HEK293 (cell line): ENCODE measurements around the gene MMP14.

Experiments
- CTCF ChIA-PET: fragments of 350-600 bp; formaldehyde crosslinking; extraction: SDS; loops from one replicate; lab custom pipeline; 2021; ENCODE audit warnings: antibody characterized with exemption; lab: Yijun Ruan, JAX
- POLR2A ChIA-PET: fragments of 300-600 bp; formaldehyde crosslinking; extraction: SDS; loops from one replicate; lab custom pipeline; 2020; ENCODE audit warnings: antibody characterized with exemption, inconsistent platforms; lab: Yijun Ruan, JAX
- H3K27ac ChIP-seq: fragments of 200-500 bp; sonication (Bioruptor generic); 2 replicates; pipeline ENCODE4 v1.5.1; 2014; ENCODE audit warnings: low read depth, low read length, control low read depth, inconsistent platforms; ENCODE audit errors: extremely low read depth
- H3K36me3 ChIP-seq, 2 experiments: fragments of 200-500 bp in 1 of 2; sonication (Bioruptor generic) in 1 of 2; 1 replicate in 1 of 2; 2 replicates in 1 of 2; pipeline ENCODE4 v1.5.1; 2014 to 2017; ENCODE audit warnings: inconsistent platforms in 2 of 2, low read length in 2 of 2; ENCODE audit not compliant: control insufficient read depth in 2 of 2, insufficient read depth in 1 of 2
- H3K4me1 ChIP-seq: fragments of 200-500 bp; sonication (Bioruptor generic); 2 replicates; pipeline ENCODE4 v1.5.1; 2014; ENCODE audit warnings: mild to moderate bottlenecking, low read length, inconsistent platforms; ENCODE audit not compliant: control insufficient read depth, insufficient read depth
- H3K4me3 ChIP-seq: 2 replicates; pipeline ENCODE4 v1.5.1; 2011; ENCODE audit warnings: low read depth, mild to moderate bottlenecking, control low read depth, low read length, moderate library complexity
- H3K9me3 ChIP-seq: fragments of 200-500 bp; sonication (Bioruptor generic); 2 replicates; pipeline ENCODE4 v1.5.1; 2014; ENCODE audit warnings: low read depth, low read length, inconsistent platforms; ENCODE audit not compliant: control insufficient read depth, insufficient read depth
- FEZF1 ChIP-seq: fragments of 450-650 bp; formaldehyde crosslinking; IDR thresholded peaks from 2 replicates; pipeline ENCODE4 v1.5.1; 2016; ENCODE audit warnings: missing biosample characterization, missing genetic modification characterization
- GLIS1 ChIP-seq: fragments of 450-650 bp; formaldehyde crosslinking; IDR thresholded peaks from 2 replicates; pipeline ENCODE4 v1.5.1; 2016; ENCODE audit warnings: missing biosample characterization, missing genetic modification characterization
- IKZF3 ChIP-seq: fragments of 450-650 bp; IDR thresholded peaks from 2 replicates; pipeline ENCODE4 v1.5.0; 2018; ENCODE audit warnings: missing biosample characterization, mild to moderate bottlenecking, missing genetic modification characterization, moderate library complexity
- PRDM10 ChIP-seq: fragments of 450-650 bp; formaldehyde crosslinking; IDR thresholded peaks from 2 replicates; pipeline ENCODE4 v1.5.1; 2016; ENCODE audit warnings: missing biosample characterization, missing genetic modification characterization
- WT1 ChIP-seq: fragments of 450-650 bp; formaldehyde crosslinking; IDR thresholded peaks from 2 replicates; pipeline ENCODE4 v1.5.1; 2016; ENCODE audit warnings: missing biosample characterization, missing genetic modification characterization
- ZBTB44 ChIP-seq: fragments of 450-650 bp; IDR thresholded peaks from 2 replicates; pipeline ENCODE4 v1.5.1; 2018; ENCODE audit warnings: missing biosample characterization, mild to moderate bottlenecking, missing genetic modification characterization
- ZBTB7A ChIP-seq: fragments of 450-650 bp; formaldehyde crosslinking; IDR thresholded peaks from 2 replicates; pipeline ENCODE4 v1.5.1; 2016; ENCODE audit warnings: low read depth, missing biosample characterization, missing genetic modification characterization
- ZFHX2 ChIP-seq: fragments of 450-650 bp; formaldehyde crosslinking; conservative IDR thresholded peaks from 2 replicates; pipeline ENCODE4 v1.5.1; 2016; ENCODE audit warnings: missing biosample characterization, missing genetic modification characterization
- ZFP69B ChIP-seq: fragments of 450-650 bp; formaldehyde crosslinking; IDR thresholded peaks from 2 replicates; pipeline ENCODE4 v1.5.1; 2016; ENCODE audit warnings: missing biosample characterization, missing genetic modification characterization
- ZNF132 ChIP-seq: fragments of 450-650 bp; formaldehyde crosslinking; IDR thresholded peaks from 2 replicates; pipeline ENCODE4 v1.5.1; 2017; ENCODE audit warnings: missing biosample characterization, missing genetic modification characterization, borderline replicate concordance
- ZNF341 ChIP-seq: fragments of 450-650 bp; formaldehyde crosslinking; IDR thresholded peaks from 2 replicates; pipeline ENCODE4; 2016; ENCODE audit warnings: low read depth, missing biosample characterization, missing genetic modification characterization
- ZNF362 ChIP-seq: fragments of 450-650 bp; formaldehyde crosslinking; IDR thresholded peaks from 2 replicates; pipeline ENCODE4 v1.5.1; 2016; ENCODE audit warnings: missing biosample characterization, missing genetic modification characterization
- ZNF394 ChIP-seq: fragments of 450-650 bp; formaldehyde crosslinking; IDR thresholded peaks from 2 replicates; pipeline ENCODE4 v1.5.1; 2016; ENCODE audit warnings: missing biosample characterization, missing genetic modification characterization, mild to moderate bottlenecking, moderate library complexity, borderline replicate concordance
- ZNF521 ChIP-seq: fragments of 450-650 bp; formaldehyde crosslinking; IDR thresholded peaks from 2 replicates; pipeline ENCODE4 v1.5.1; 2017; ENCODE audit warnings: missing biosample characterization, mild to moderate bottlenecking, missing genetic modification characterization
- ZNF580 ChIP-seq: fragments of 450-650 bp; formaldehyde crosslinking; IDR thresholded peaks from 2 replicates; pipeline ENCODE4 v1.5.1; 2016; ENCODE audit warnings: missing biosample characterization, missing genetic modification characterization
- ZNF664 ChIP-seq: fragments of 450-650 bp; formaldehyde crosslinking; IDR thresholded peaks from 2 replicates; pipeline ENCODE4 v1.5.1; 2016; ENCODE audit warnings: missing biosample characterization, missing genetic modification characterization
- ZNF677 ChIP-seq: fragments of 450-650 bp; IDR thresholded peaks from 2 replicates; pipeline ENCODE4 v1.5.0; 2018; ENCODE audit warnings: missing biosample characterization, mild to moderate bottlenecking, missing genetic modification characterization, moderate library complexity
- ZNF76 ChIP-seq: fragments of 450-650 bp; formaldehyde crosslinking; IDR thresholded peaks from 2 replicates; pipeline ENCODE4; 2016; ENCODE audit warnings: low read depth, missing biosample characterization, missing genetic modification characterization, borderline replicate concordance
- ZSCAN16 ChIP-seq: fragments of 450-650 bp; formaldehyde crosslinking; IDR thresholded peaks from 2 replicates; pipeline ENCODE4 v1.5.1; 2016; ENCODE audit warnings: missing biosample characterization, missing genetic modification characterization
- ZXDB ChIP-seq: fragments of 450-650 bp; formaldehyde crosslinking; IDR thresholded peaks from 2 replicates; pipeline ENCODE4 v1.5.1; 2016; ENCODE audit warnings: missing biosample characterization, missing genetic modification characterization

Gene MMP14

GRCh38 chr14:22887260-22887989 lies 51.0 kb downstream of the MMP14 start (continued):
- TF ChIP-seq PRDM10 (tag by site-specific recombination): 0 out of 2 replicates have a peak, but pooled peaks have one; percentile 37
- TF ChIP-seq ZXDB (tag by site-specific recombination): peak; percentile 55; the same call in 1 of the 2 replicates
- peak; percentile 11; the same call in 1 of the 2 replicates for TF ChIP-seq ZNF76
- peak; percentile 94 for TF ChIP-seq ZFP69B
- TF ChIP-seq IKZF3 (tag by site-specific recombination): no peak
- TF ChIP-seq ZNF580 (tag by site-specific recombination): 0 out of 2 replicates have a peak, but pooled peaks have one; percentile 16
- no peak for TF ChIP-seq FEZF1
- TF ChIP-seq ZNF341 (tag by site-specific recombination): peak; percentile 13; the same call in 1 of the 2 replicates
- TF ChIP-seq, all 188 proteins: peak for 10

- ChIA-PET CTCF (interaction anchor here (1.0 to 7.8 kb wide), 3 partner anchors 12 to 65 kb away, joined by 3 to 43 read pairs (median 26); no protein-coding TSS in a partner anchor), POLR2A (interaction anchor here (1.4 kb wide), 1 partner anchor 9 kb away, joined by 4 read pairs; no protein-coding TSS in a partner anchor)
- Histone ChIP-seq H3K4me1 (peaks cover 6% of the 10 kb centered on the region), H3K9me3 (no peaks in the 10 kb centered on the region), H3K4me3 (peak overlapping the region; percentile 55), H3K27ac (peak overlapping the region; percentile 78), H3K36me3 (no peaks in the 10 kb centered on the region)
- TF ChIP-seq WT1 (tag by site-specific recombination) (no peak), ZNF132 (tag by site-specific recombination) (no peak), ZNF677 (tag by site-specific recombination) (no peak), ZNF362 (tag by site-specific recombination) (no peak), ZBTB7A (tag by site-specific recombination) (no peak), ZNF394 (tag by site-specific recombination) (no peak), GLIS1 (tag by site-specific recombination) (peak; percentile 32), ZBTB44 (tag by site-specific recombination) (no peak), ZNF521 (tag by site-specific recombination) (no peak), ZSCAN16 (tag by site-specific recombination) (no peak), ZFHX2 (tag by site-specific recombination) (peak; percentile 44; the same call in 1 of the 2 replicates), ZNF664 (tag by site-specific recombination) (no peak)
Measured at GRCh38 chr14:22887990-22888378, 51.6 kb downstream of the MMP14 start.
